Heart left ventricle (tissue), 13 donors: Measurements from ENCODE around the gene LMAN1.

Source experiments
- CTCF ChIP-seq, 12 donors: fragments of 200-600 bp; sonication (generic) in 4 of 12; IDR thresholded peaks; one replicate each; pipeline versions ENCODE4 v1.5.0 to v1.8.0; 2018 to 2022; ENCODE audit warnings: antibody characterized with exemption in 12 of 12, mild to moderate bottlenecking in 5 of 12
- POLR2A ChIP-seq, 2 donors: fragments of 450-650 bp; IDR thresholded peaks; one replicate each; pipeline ENCODE4 v1.6.1; 2017; ENCODE audit warnings: antibody characterized with exemption in 2 of 2, mild to moderate bottlenecking in 2 of 2, moderate library complexity in 2 of 2
- donor health status: ischemic (EF 13 %, LVEDD 7.1; RV severe dilation, severe dysfunction).
- donor health status: DM: no; HTN: yes; CAD: no.
- donor health status: DM: no; HTN: no; CAD: no.
- donor health status: ischemic (EF 25% LVEDD 6.9; RV normal size, moderate dysfunction).
- donor health status: ischemic (EF 25% LVEDD 5.7; RV mildly dilated, moderate dysfunction).
- donor health status: ischemic (EF 35%, LVEDD 5.7; RV mildly dilated, moderate dysfunction).
- donor health status: nonischemic (EF 11% LVEDD 7.7; RV severe dilation, severe dysfunction).
- donor health status: DM: yes; HTN: yes; CAD: no.
- donor health status: PGD.
- donor health status: ischemic (EF 29% LVEDD 5.4; RV normal size, mild dysfunction).
- donor health status: nonischemic (EF 23%, LVEDD 6.1; RV moderate dilation, normal function).

- TF ChIP-seq CTCF (IDR thresholded peaks at IDR 0.05) (no peak), POLR2A (IDR thresholded peaks at IDR 0.05) (no peak)
Measured at GRCh38 chr18:59400407-59400806, 41.3 kb upstream of the LMAN1 start.
